MM.1S (cell line): ENCODE data around the gene PACRG.

Experiments used
- DNase-seq: peaks from one replicate; pipeline ENCODE4 v3.0.0-alpha.2; 2015
- H2AFZ ChIP-seq: fragments of 300-600 bp; sonication (generic); 2 replicates; pipeline ENCODE4 v1.6.0; 2016; ENCODE audit warnings: antibody characterized with exemption, low read length
- H3F3A ChIP-seq: fragments of 300-600 bp; sonication (generic); 2 replicates; pipeline ENCODE4 v1.6.1; 2016; ENCODE audit warnings: mild to moderate bottlenecking, antibody characterized with exemption, low read length, moderate library complexity, mixed read lengths; ENCODE audit not compliant: insufficient read depth
- H3K27ac ChIP-seq: fragments of 300-600 bp; sonication (generic); 2 replicates; pipeline ENCODE4 v1.5.1; 2016; ENCODE audit warnings: mild to moderate bottlenecking, low read length
- H3K27me3 ChIP-seq: fragments of 300-600 bp; sonication (generic); replicated peaks from 2 replicates; pipeline ENCODE4 v1.6.0; 2016; ENCODE audit warnings: low read length; ENCODE audit not compliant: insufficient read depth
- H3K36me3 ChIP-seq: fragments of 300-600 bp; sonication (generic); replicated peaks from 2 replicates; pipeline ENCODE4 v1.6.1; 2016; ENCODE audit warnings: mild to moderate bottlenecking, low read length, mixed read lengths; ENCODE audit not compliant: insufficient read depth
- H3K4me1 ChIP-seq: fragments of 300-600 bp; sonication (generic); 2 replicates; pipeline ENCODE4 v1.6.1; 2016; ENCODE audit warnings: low read length, mixed read lengths
- H3K4me2 ChIP-seq: fragments of 300-600 bp; sonication (generic); 2 replicates; pipeline ENCODE4 v1.6.0; 2016; ENCODE audit warnings: low read depth, low read length
- H3K4me3 ChIP-seq: fragments of 300-600 bp; sonication (generic); 2 replicates; pipeline ENCODE4 v1.5.1; 2016; ENCODE audit warnings: low read length, mixed read lengths
- H3K79me2 ChIP-seq: fragments of 300-600 bp; sonication (generic); 2 replicates; pipeline ENCODE4 v1.6.1; 2016; ENCODE audit warnings: mixed run types, low read length, mixed read lengths
- H3K9ac ChIP-seq: fragments of 300-600 bp; sonication (generic); 2 replicates; pipeline ENCODE4 v1.6.1; 2016; ENCODE audit warnings: low read length, mixed read lengths
- H3K9me2 ChIP-seq: fragments of 300-600 bp; sonication (generic); replicated peaks from 2 replicates; pipeline ENCODE4 v1.6.1; 2016; ENCODE audit warnings: mild to moderate bottlenecking, low read length, mixed read lengths; ENCODE audit not compliant: insufficient read depth
- H3K9me3 ChIP-seq: fragments of 300-600 bp; sonication (generic); replicated peaks from 2 replicates; pipeline ENCODE4 v1.6.1; 2016; ENCODE audit warnings: mild to moderate bottlenecking, low read length, mixed read lengths; ENCODE audit not compliant: insufficient read depth
- H4K20me1 ChIP-seq: fragments of 300-600 bp; sonication (generic); 2 replicates; pipeline ENCODE4 v1.6.1; 2016; ENCODE audit warnings: mild to moderate bottlenecking, low read length, moderate library complexity, mixed read lengths; ENCODE audit not compliant: insufficient read depth
- CTCF ChIP-seq: fragments of 300-600 bp; sonication (generic); IDR thresholded peaks from 2 replicates; pipeline ENCODE4 v1.5.1; 2016; ENCODE audit warnings: antibody characterized with exemption, low read length, mixed read lengths
- EZH2 ChIP-seq: fragments of 300-600 bp; sonication (generic); optimal IDR thresholded peaks from 2 replicates; pipeline ENCODE3; 2017; ENCODE audit warnings: low read depth, mild to moderate bottlenecking, antibody characterized with exemption, low read length, mixed read lengths
- EZH2phosphoT487 ChIP-seq: fragments of 300-600 bp; sonication (generic); IDR thresholded peaks from 2 replicates; pipeline ENCODE4 v1.6.1; 2018; ENCODE audit warnings: antibody characterized with exemption, low read length

The PACRG gene

DNA sequence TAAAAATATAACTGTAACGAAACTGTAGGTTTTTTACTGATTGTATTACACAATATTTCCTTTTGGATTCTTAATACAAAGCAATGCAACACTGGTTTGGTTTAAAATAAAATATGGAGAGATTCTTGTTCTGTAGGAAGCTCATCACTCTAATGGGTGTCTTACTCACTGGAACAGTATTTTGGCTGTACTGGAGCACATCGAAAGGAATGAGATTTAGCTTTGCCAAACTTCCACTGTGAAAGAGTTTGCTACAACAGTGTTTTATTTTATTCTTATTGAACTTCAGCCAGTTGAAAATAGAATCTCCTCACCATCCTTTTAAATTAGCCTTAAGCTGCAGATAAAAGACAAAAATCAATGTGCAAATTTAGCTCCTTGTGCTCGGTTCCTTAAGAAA is 456.0 kb downstream of the PACRG start:
- Histone ChIP-seq H3K79me2 (no peaks in the 10 kb centered on the region), H3K4me2 (no peak overlapping the region), H2AFZ (no peak overlapping the region), H3K9ac (no peak overlapping the region), H3K4me3 (no peak overlapping the region), H3K9me2 (no peaks in the 10 kb centered on the region), H4K20me1 (no peaks in the 10 kb centered on the region), H3K27me3 (no peaks in the 10 kb centered on the region), H3K36me3 (no peaks in the 10 kb centered on the region), H3K27ac (no peak overlapping the region), H3F3A (no peaks in the 10 kb centered on the region), H3K9me3 (no peaks in the 10 kb centered on the region), H3K4me1 (no peaks in the 10 kb centered on the region)
- DNase-seq: no peak
- TF ChIP-seq EZH2phosphoT487 (no peak), EZH2 (no peak), CTCF (no peak)

DNA sequence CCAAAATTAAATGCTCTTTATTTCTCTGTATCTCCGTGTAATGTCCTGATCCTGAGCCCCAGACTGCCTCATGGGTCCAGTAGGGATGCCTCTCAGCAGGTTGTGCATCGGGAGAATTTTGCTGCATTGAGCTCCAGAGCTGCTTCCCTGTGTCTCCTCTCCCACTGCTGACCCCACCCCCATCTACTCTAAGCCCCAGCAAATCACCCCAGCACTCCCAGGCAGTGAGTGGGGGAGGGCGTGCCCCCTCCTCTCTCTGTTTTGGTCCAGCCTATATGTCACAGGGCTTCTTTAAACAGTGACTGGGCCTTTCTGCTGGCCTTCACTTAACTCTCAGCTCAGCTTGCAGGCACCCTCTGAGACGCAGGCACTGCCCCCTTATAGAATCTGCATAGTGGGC is 458.0 kb downstream of the PACRG start:
- Histone ChIP-seq H2AFZ (no peak overlapping the region), H3K4me1 (no peaks in the 10 kb centered on the region), H4K20me1 (no peaks in the 10 kb centered on the region), H3K9me3 (no peaks in the 10 kb centered on the region), H3K79me2 (no peaks in the 10 kb centered on the region), H3K4me2 (no peak overlapping the region), H3K9me2 (no peaks in the 10 kb centered on the region), H3K4me3 (no peak overlapping the region), H3K27ac (no peak overlapping the region), H3F3A (no peaks in the 10 kb centered on the region), H3K27me3 (no peaks in the 10 kb centered on the region), H3K36me3 (no peaks in the 10 kb centered on the region), H3K9ac (no peak overlapping the region)
- no peak for DNase-seq
- TF ChIP-seq CTCF (no peak), EZH2phosphoT487 (no peak), EZH2 (no peak)

GRCh38 chr6:163186527-163186926 is 458.8 kb downstream of the PACRG start:
- TF ChIP-seq EZH2phosphoT487: no peak
- no peak for TF ChIP-seq EZH2
- no peak for TF ChIP-seq CTCF
- DNase-seq: no peak

More at GRCh38 chr6:163186527-163186926, 458.8 kb downstream of the PACRG start:
- H3K27ac ChIP-seq: no peak overlapping the region
- no peak overlapping the region for H3K9ac ChIP-seq
- no peak overlapping the region for H3K4me3 ChIP-seq
- no peaks in the 10 kb centered on the region for H3K36me3 ChIP-seq
- H3K79me2 ChIP-seq: no peaks in the 10 kb centered on the region
- no peaks in the 10 kb centered on the region for H3F3A ChIP-seq
- no peaks in the 10 kb centered on the region for H3K9me3 ChIP-seq
- no peaks in the 10 kb centered on the region for H4K20me1 ChIP-seq
- H2AFZ ChIP-seq: no peak overlapping the region
- no peaks in the 10 kb centered on the region for H3K27me3 ChIP-seq
- H3K4me2 ChIP-seq: no peak overlapping the region
- H3K9me2 ChIP-seq: no peaks in the 10 kb centered on the region
- H3K4me1 ChIP-seq: no peaks in the 10 kb centered on the region
